Dendritic cell treated with granulocyte-macrophage colony-stimulating factor and Interleukin-4, amounts not matched to agents 40 ng/mL and 50 ng/mL, for 4 days (primary cell): Measurements from ENCODE around the gene D2HGDH.
"Not testable (repeated sequence)": the region's sequence is repeated elsewhere in the genome, so short reads cannot be mapped to it uniquely, and the experiment has no call there.

Experiments used
- H3K27ac Mint-ChIP-seq: one replicate; pipeline ENCODE4 v1.8.0; 2022; ENCODE audit warnings: mild to moderate bottlenecking, mixed read lengths
- H3K27me3 Mint-ChIP-seq: one replicate; pipeline ENCODE4 v1.8.0; 2022; ENCODE audit warnings: mild to moderate bottlenecking, mixed read lengths
- H3K36me3 Mint-ChIP-seq: one replicate; pipeline ENCODE4 v1.8.0; 2022; ENCODE audit warnings: low read depth, mixed read lengths
- H3K4me1 Mint-ChIP-seq: one replicate; pipeline ENCODE4 v1.8.0; 2022; ENCODE audit warnings: low read depth, mixed read lengths
- H3K4me3 Mint-ChIP-seq: one replicate; pipeline ENCODE4 v1.8.0; 2022; ENCODE audit warnings: mild to moderate bottlenecking, moderate library complexity, mixed read lengths
- H3K9me3 Mint-ChIP-seq: one replicate; pipeline ENCODE4 v1.8.0; 2022; ENCODE audit warnings: mixed read lengths
- intact Hi-C: fragments of 100-400 bp; cut with micrococcal nuclease; formaldehyde crosslinking; loops from one replicate; pipeline ENCODE4 v1.15.0; 2022

Gene D2HGDH

GRCh38 chr2:241813644-241814392 lies 79.4 kb downstream of the D2HGDH start:
- Mint-ChIP-seq H3K27ac (no peak overlapping the region), H3K36me3 (no peaks in the 10 kb centered on the region), H3K4me3 (no peak overlapping the region), H3K4me1 (peaks cover 12% of the 10 kb centered on the region), H3K9me3 (no peaks in the 10 kb centered on the region), H3K27me3 (peaks cover 5% of the 10 kb centered on the region)
- intact Hi-C loops, result no loop called here

- Mint-ChIP-seq H3K4me3 (no peak overlapping the region), H3K9me3 (no peaks in the 10 kb centered on the region), H3K27me3 (peaks cover 5% of the 10 kb centered on the region), H3K4me1 (peaks cover 12% of the 10 kb centered on the region), H3K36me3 (no peaks in the 10 kb centered on the region), H3K27ac (no peak overlapping the region)
- intact Hi-C loops, result no loop called here
Measured at GRCh38 chr2:241814393-241814642, 79.9 kb downstream of the D2HGDH start.

DNA sequence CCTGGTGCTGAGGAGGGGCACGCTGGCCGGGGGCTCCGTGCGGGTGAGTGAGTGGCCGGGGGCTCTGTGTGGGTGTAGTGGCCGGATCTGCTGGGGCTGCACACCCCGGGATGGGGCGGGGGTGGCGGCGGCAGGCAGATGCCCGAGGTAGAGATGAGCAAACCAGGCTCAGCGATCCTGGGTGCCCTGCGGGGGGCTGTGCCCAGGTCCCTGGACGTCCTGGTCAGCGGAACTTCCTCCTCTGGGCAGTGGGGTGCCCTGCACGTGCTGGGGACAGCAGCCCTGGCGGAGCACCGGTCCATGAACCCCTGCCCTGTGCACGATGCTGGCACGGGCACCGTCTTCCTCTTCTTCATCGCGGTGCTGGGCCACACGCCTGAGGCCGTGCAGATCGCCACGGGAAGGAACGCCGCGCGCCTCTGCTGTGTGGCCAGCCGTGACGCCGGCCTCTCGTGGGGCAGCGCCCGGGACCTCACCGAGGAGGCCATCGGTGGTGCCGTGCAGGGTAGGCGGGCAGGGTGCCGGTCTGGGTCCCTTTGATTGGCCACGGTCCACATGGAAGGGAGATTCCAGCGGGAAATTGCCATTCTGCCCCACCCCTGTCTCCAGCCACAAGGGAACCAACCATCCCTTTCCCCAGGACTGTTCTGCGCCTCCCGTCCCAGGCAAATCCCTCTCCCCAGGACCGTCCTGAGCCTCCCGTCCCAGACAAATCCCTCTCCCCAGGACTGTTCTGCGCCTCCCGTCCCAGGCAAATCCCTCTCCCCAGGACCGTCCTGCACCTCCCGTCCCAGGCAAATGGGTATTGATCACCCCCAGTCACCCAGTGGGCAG lies 80.4 kb downstream of the D2HGDH start:
- Mint-ChIP-seq H3K36me3 (no peaks in the 10 kb centered on the region), H3K4me3 (no peak overlapping the region), H3K27me3 (peaks cover 5% of the 10 kb centered on the region), H3K27ac (no peak overlapping the region), H3K4me1 (peaks cover 12% of the 10 kb centered on the region), H3K9me3 (no peaks in the 10 kb centered on the region)
- intact Hi-C loops, result no loop called here

- Mint-ChIP-seq H3K36me3 (no peaks in the 10 kb centered on the region), H3K4me3 (no peak overlapping the region), H3K27me3 (peaks cover 5% of the 10 kb centered on the region), H3K27ac (no peak overlapping the region), H3K9me3 (no peaks in the 10 kb centered on the region), H3K4me1 (peaks cover 12% of the 10 kb centered on the region)
- intact Hi-C loops, result no loop called here
Measured at GRCh38 chr2:241815477-241816430, 81.3 kb downstream of the D2HGDH start.

- H3K36me3 Mint-ChIP-seq, result no peaks in the 10 kb centered on the region
- H3K9me3 Mint-ChIP-seq, result no peaks in the 10 kb centered on the region
- intact Hi-C loops, result no loop called here
- H3K27ac Mint-ChIP-seq, result no peak overlapping the region
- no peak overlapping the region for H3K4me3 Mint-ChIP-seq
- H3K27me3 Mint-ChIP-seq, result peaks cover 5% of the 10 kb centered on the region
- peaks cover 12% of the 10 kb centered on the region for H3K4me1 Mint-ChIP-seq
Measured at GRCh38 chr2:241816431-241817121, 82.1 kb downstream of the D2HGDH start.

DNA sequence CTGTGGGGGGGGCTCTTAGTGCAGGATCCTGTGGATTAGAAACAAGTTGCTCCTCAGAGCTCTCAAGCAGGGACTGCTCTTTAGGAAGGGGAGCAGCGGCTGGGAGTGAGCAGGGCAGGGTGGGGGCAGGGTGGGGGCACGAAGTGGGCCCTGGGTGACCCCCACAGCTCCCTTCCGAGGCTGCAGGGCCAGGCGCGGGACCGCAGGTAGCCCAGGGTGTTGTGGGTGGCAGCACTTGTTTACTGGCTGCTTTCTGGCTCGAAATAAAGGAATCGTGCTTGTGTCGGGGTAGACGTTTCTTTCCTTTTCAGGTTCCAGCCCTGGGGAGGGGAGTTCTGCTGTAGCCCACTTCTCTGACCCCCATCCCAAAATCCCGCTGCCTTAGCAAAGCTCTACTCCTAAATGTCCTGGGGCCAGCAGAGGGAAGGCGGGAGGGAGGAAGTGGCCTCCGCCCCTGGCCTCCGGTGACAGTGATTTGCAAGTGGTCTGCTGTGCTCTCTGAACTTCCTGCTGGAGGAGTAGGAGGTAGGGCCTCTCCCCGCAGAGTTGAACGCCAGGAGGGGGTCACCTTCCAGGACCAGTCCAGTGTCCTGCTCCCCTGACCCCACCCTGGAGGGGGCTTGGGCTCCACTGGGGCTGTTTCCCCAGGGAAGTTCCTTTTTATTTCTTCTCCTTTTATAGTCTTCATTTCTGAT lies 82.8 kb downstream of the D2HGDH start:
- intact Hi-C loops, result no loop called here
- no peaks in the 10 kb centered on the region for H3K36me3 Mint-ChIP-seq
- peaks cover 12% of the 10 kb centered on the region for H3K4me1 Mint-ChIP-seq
- peaks cover 5% of the 10 kb centered on the region for H3K27me3 Mint-ChIP-seq
- no peaks in the 10 kb centered on the region for H3K9me3 Mint-ChIP-seq
- no peak overlapping the region for H3K27ac Mint-ChIP-seq
- peak overlapping the region; percentile 32 for H3K4me3 Mint-ChIP-seq

DNA sequence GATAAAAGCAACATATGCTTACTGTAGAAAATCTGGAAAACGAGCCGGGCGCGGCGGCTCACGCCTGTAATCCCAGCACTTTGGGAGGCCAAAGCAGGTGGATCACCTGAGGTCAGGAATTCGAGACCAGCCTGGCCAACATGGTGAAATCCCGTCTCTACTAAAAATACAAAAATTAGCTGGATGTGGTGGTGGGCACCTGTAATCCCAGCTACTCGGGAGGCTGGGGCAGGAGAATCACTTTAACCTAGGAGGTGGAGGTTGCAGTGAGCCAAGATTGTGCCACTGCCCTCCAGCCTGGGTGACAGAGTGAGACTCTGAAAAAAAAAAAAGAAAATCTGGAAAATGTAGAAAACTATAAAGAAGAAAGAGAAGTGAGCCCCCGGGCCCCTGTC lies 83.4 kb downstream of the D2HGDH start:
- H3K27me3 Mint-ChIP-seq, H3K4me3 Mint-ChIP-seq, H3K9me3 Mint-ChIP-seq, H3K27ac Mint-ChIP-seq, intact Hi-C loops, H3K36me3 Mint-ChIP-seq: not testable (repeated sequence)
- H3K4me1 Mint-ChIP-seq, result peaks cover 12% of the 10 kb centered on the region
